ENCODE measurements around the gene LIMS2. TPM values are rescaled to one million over a fixed set of nuclear protein-coding genes. Genes with fewer than 3 reads are reported as not detected.

Gene LIMS2
- total and polyA plus RNA-seq, 2 donors (not counting 3 experiments of a cell fraction or from before 2014, with no cell fraction given), result 48.3 to 55.6 TPM

DNA sequence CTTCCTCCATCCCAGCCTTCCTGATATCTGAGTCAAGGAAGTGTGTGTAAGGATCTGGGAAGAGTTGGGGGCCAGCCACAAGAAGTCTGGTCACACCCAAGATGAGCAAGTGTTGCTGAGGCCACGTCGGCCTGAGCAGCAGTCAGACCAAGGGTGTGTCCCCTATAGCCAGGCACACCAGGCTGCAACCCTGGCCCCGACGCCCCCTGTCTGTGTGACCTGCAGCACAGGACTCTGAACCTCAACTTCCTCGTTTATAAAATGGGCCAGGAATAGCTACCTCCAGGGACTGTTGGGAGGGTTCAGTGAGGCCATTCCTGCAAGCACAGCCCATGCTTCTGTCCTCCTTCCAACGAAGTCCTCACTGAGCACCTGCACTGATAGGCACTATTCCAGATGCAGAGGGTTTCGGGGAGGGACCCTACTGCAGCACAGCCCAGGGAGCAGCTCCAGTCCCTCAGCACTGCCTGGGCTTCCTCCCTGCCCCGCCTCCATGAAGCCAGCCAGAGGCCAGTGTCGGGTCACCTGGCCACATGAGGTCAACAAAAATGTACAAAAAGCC, 13.3 kb downstream of the LIMS2 start:
- H3K4me2 ChIP-seq (ENCODE audit: insufficient read depth, low read length), result peak overlapping the region; percentile 21
- no peak for DNase-seq (ENCODE audit: low read depth, low spot score)
- CTCF ChIA-PET, result interaction anchor here (1.3 to 6.9 kb wide), 4 partner anchors 10 to 71 kb away, joined by 3 to 37 read pairs (median 11); no protein-coding TSS in a partner anchor
- intact Hi-C loops (cut with micrococcal nuclease) (no loop called here), dilution Hi-C loops (cut with MboI; ENCODE audit: extremely low pct_ligation_motif_present, low sequenced_read_pairs) (no loop called here)
- TF ChIP-seq POLR2A (IDR thresholded peaks at IDR 0.05; ENCODE audit: low read depth, low read length) (no peak), MYC (IDR thresholded peaks at IDR 0.05; ENCODE audit: low read depth, low read length) (no peak)
- TF ChIP-seq, protein P1, sequence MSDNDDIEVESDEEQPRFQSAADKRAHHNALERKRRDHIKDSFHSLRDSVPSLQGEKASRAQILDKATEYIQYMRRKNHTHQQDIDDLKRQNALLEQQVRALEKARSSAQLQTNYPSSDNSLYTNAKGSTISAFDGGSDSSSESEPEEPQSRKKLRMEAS (IDR thresholded peaks at IDR 0.05; ENCODE audit: insufficient read depth, insufficient read length), result no peak
- peaks cover 0 to under 1% of the 10 kb centered on the region in 2 experiments for H3K36me3 ChIP-seq (ENCODE audit: control insufficient read depth in 2 of 2, extremely low read depth in 1 of 2, insufficient read depth in 2 of 2, low read length in 2 of 2)
- no peaks in the 10 kb centered on the region for H3K79me2 ChIP-seq (ENCODE audit: control insufficient read depth, insufficient read depth, low read length)
- no peaks in the 10 kb centered on the region for H3K9me3 ChIP-seq (replicated peaks; ENCODE audit: control insufficient read depth, insufficient read depth, low read length)
- BruUV-seq (replicated peaks), result no TSS peak
- peak; percentile 71 for FAIRE-seq
- peak overlapping the region; percentile 35 for H3K27ac ChIP-seq (ENCODE audit: insufficient read depth, low read depth, low read length)
- H4K20me1 ChIP-seq (replicated peaks; ENCODE audit: control insufficient read depth, extremely low read depth, insufficient read depth, low read length), result no peaks in the 10 kb centered on the region
- H3K4me1 ChIP-seq (ENCODE audit: control insufficient read depth, extremely low read depth, insufficient read depth, low read length), result peaks cover 55% of the 10 kb centered on the region
- peak overlapping the region; percentile 20 for H2AFZ ChIP-seq (ENCODE audit: low read depth, low read length)
- POLR2A ChIA-PET, result no interaction called here
- H3K27me3 ChIP-seq (ENCODE audit: control insufficient read depth in 2 of 2, insufficient read depth in 2 of 2, low read length in 2 of 2), result no peaks in the 10 kb centered on the region
- H3K9me1 ChIP-seq (replicated peaks; ENCODE audit: control insufficient read depth, extremely low read depth, insufficient read depth, low read length), result no peaks in the 10 kb centered on the region
- no peak overlapping the region for H3K4me3 ChIP-seq (replicated peaks in 1 of 3; ENCODE audit: insufficient read depth in 1 of 3, low read depth in 1 of 3, low read length in 3 of 3)
- no peak overlapping the region for H3K9ac ChIP-seq (replicated peaks; ENCODE audit: extremely low read depth, insufficient read depth, low read length)

DNA sequence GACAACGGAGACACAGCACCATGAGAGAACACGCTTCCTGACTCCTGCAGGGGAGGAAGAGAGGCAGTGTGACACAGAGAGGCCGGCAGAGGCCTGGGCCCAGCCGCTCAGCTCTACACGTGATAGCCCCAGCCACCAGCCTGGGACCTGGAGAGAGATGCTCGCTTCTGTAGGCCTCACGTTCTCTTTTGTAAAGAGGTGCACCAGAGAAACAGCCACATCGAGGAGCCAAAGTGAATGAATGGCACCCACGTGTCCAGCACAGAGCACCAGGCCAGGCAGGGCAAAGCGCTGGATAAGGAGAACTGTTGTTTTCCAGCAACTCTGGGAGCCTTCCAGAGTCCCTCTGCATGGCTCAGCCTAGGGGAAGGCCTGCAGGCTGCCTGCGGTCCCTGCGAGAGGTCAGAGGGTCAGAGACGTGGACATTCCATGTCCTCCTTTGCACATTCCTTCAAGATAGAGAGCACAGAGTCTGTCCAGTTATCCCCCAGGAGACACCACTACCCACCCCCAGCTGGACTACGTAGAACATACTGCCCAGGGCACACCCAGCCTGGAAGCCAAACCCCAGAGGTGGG, 14.2 kb downstream of the LIMS2 start:
- dilution Hi-C loops (cut with MboI; ENCODE audit: extremely low pct_ligation_motif_present, low sequenced_read_pairs), result no loop called here

More for the DNA sequence above, 14.2 kb downstream of the LIMS2 start:
- no peaks in the 10 kb centered on the region for H3K27me3 ChIP-seq (ENCODE audit: control insufficient read depth in 2 of 2, insufficient read depth in 2 of 2, low read length in 2 of 2)
- CTCF ChIA-PET, result interaction anchor here (1.3 to 6.9 kb wide), 3 partner anchors 9 to 70 kb away, joined by 3 to 37 read pairs (median 6); no protein-coding TSS in a partner anchor
- no peak for DNase-seq (ENCODE audit: low read depth, low spot score)
- peak overlapping the region; percentile 35 for H3K27ac ChIP-seq (ENCODE audit: insufficient read depth, low read depth, low read length)
- peaks cover 55% of the 10 kb centered on the region for H3K4me1 ChIP-seq (ENCODE audit: control insufficient read depth, extremely low read depth, insufficient read depth, low read length)
- no peak overlapping the region for H3K4me2 ChIP-seq (ENCODE audit: insufficient read depth, low read length)
- BruUV-seq (replicated peaks), result no TSS peak
- H3K9ac ChIP-seq (replicated peaks; ENCODE audit: extremely low read depth, insufficient read depth, low read length), result no peak overlapping the region
- intact Hi-C loops (cut with micrococcal nuclease), result no loop called here
- POLR2A ChIA-PET, result no interaction called here
- TF ChIP-seq GATA2 (IDR thresholded peaks at IDR 0.05; ENCODE audit: insufficient read depth, insufficient read length, low read depth, low read length) (no peak), EZH2 (IDR thresholded peaks at IDR 0.05; ENCODE audit: borderline replicate concordance, low read depth, low read length, severe bottlenecking) (no peak), POLR2AphosphoS5 (IDR thresholded peaks at IDR 0.05; ENCODE audit: insufficient read depth, low read depth, low read length) (no peak), MYC (IDR thresholded peaks at IDR 0.05; ENCODE audit: low read depth, low read length) (no peak), POLR2A (IDR thresholded peaks at IDR 0.05; ENCODE audit: low read depth, low read length) (no peak), FOS (IDR thresholded peaks at IDR 0.05; ENCODE audit: borderline replicate concordance, insufficient read depth, low read length) (no peak), JUN (IDR thresholded peaks at IDR 0.05; ENCODE audit: borderline replicate concordance, insufficient read depth, insufficient read length, low read depth) (no peak)
- TF ChIP-seq, protein P1 (IDR thresholded peaks at IDR 0.05; ENCODE audit: insufficient read depth, insufficient read length), result no peak
- TF ChIP-seq, protein P2, sequence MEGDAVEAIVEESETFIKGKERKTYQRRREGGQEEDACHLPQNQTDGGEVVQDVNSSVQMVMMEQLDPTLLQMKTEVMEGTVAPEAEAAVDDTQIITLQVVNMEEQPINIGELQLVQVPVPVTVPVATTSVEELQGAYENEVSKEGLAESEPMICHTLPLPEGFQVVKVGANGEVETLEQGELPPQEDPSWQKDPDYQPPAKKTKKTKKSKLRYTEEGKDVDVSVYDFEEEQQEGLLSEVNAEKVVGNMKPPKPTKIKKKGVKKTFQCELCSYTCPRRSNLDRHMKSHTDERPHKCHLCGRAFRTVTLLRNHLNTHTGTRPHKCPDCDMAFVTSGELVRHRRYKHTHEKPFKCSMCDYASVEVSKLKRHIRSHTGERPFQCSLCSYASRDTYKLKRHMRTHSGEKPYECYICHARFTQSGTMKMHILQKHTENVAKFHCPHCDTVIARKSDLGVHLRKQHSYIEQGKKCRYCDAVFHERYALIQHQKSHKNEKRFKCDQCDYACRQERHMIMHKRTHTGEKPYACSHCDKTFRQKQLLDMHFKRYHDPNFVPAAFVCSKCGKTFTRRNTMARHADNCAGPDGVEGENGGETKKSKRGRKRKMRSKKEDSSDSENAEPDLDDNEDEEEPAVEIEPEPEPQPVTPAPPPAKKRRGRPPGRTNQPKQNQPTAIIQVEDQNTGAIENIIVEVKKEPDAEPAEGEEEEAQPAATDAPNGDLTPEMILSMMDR (IDR thresholded peaks at IDR 0.05; ENCODE audit: extremely low read depth in 1 of 2, insufficient read depth in 1 of 2, low read depth in 1 of 2, low read length in 2 of 2), result no peak
- no peaks in the 10 kb centered on the region for H3K79me2 ChIP-seq (ENCODE audit: control insufficient read depth, insufficient read depth, low read length)
- no peaks in the 10 kb centered on the region for H3K9me1 ChIP-seq (replicated peaks; ENCODE audit: control insufficient read depth, extremely low read depth, insufficient read depth, low read length)
- H2AFZ ChIP-seq (ENCODE audit: low read depth, low read length), result no peak overlapping the region
- no peaks in the 10 kb centered on the region for H4K20me1 ChIP-seq (replicated peaks; ENCODE audit: control insufficient read depth, extremely low read depth, insufficient read depth, low read length)
- H3K9me3 ChIP-seq (replicated peaks; ENCODE audit: control insufficient read depth, insufficient read depth, low read length), result no peaks in the 10 kb centered on the region
- H3K36me3 ChIP-seq (ENCODE audit: control insufficient read depth in 2 of 2, extremely low read depth in 1 of 2, insufficient read depth in 2 of 2, low read length in 2 of 2), result peaks cover 0 to 3% of the 10 kb centered on the region in 2 experiments
- FAIRE-seq, result peak; percentile 43
- H3K4me3 ChIP-seq (replicated peaks in 1 of 3; ENCODE audit: insufficient read depth in 1 of 3, low read depth in 1 of 3, low read length in 3 of 3), result no peak overlapping the region
